ENCODE data around the gene PAXX.

DNA sequence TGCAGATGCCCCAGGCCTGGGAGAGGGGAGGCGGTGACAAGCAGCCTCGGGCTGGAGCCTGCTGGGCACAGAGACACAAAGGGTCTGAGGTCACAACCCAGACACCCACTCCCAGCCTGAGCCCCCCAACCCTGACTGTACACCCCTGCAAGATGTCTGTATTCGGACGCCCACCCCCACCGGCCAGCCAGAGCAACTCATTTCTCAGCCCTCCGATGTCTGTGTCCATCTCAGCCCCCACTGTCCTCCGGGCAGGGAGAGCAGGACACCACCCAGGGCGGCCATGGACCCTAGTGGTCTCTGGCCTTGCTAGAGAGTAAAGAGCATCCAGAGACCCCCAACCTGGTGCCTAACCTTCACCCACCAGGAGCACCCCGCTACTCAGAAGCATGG, 36.3 kb upstream of the PAXX start:
- TF ChIP-seq, protein P1, sequence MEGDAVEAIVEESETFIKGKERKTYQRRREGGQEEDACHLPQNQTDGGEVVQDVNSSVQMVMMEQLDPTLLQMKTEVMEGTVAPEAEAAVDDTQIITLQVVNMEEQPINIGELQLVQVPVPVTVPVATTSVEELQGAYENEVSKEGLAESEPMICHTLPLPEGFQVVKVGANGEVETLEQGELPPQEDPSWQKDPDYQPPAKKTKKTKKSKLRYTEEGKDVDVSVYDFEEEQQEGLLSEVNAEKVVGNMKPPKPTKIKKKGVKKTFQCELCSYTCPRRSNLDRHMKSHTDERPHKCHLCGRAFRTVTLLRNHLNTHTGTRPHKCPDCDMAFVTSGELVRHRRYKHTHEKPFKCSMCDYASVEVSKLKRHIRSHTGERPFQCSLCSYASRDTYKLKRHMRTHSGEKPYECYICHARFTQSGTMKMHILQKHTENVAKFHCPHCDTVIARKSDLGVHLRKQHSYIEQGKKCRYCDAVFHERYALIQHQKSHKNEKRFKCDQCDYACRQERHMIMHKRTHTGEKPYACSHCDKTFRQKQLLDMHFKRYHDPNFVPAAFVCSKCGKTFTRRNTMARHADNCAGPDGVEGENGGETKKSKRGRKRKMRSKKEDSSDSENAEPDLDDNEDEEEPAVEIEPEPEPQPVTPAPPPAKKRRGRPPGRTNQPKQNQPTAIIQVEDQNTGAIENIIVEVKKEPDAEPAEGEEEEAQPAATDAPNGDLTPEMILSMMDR (conservative IDR thresholded peaks at IDR 0.05; ENCODE audit: low read depth, low read length) = no peak
- TF ChIP-seq EZH2phosphoT487 (IDR thresholded peaks at IDR 0.05; ENCODE audit: borderline replicate concordance, low read length) (no peak), EZH2 (IDR thresholded peaks at IDR 0.05; ENCODE audit: low read length, unreplicated experiment) (no peak)
